ENCODE data around the gene VIL1. TPM values are rescaled to one million over a fixed set of nuclear protein-coding genes. Genes with fewer than 3 reads are reported as not detected.

The VIL1 gene
- total and polyA plus RNA-seq, 2 of the 13 experiments (the other 11 are each of a cell fraction or from before 2014, with no cell fraction given): 287 to 301 TPM

GRCh38 chr2:218397820-218398436 is 21.0 kb upstream of the VIL1 start (continued):
- TF ChIP-seq THAP9 (CRISPR knock-in tag; IDR thresholded peaks at IDR 0.05; ENCODE audit: borderline replicate concordance): peak; percentile 64; the same call in 1 of the 2 replicates
- peak; percentile 86; the same call in 1 of the 2 replicates for TF ChIP-seq KLF9 (CRISPR knock-in tag; IDR thresholded peaks at IDR 0.05; ENCODE audit: low read depth)
- TF ChIP-seq PREB (CRISPR knock-in tag; IDR thresholded peaks at IDR 0.05): no peak
- TF ChIP-seq HNF4G (IDR thresholded peaks at IDR 0.05; ENCODE audit: borderline replicate concordance, low read depth, low read length): no peak; the same call in 1 of the 2 replicates
- peak; percentile 45; the same call in 1 of the 2 replicates for TF ChIP-seq HNF4G (CRISPR knock-in tag; IDR thresholded peaks at IDR 0.05; ENCODE audit: borderline replicate concordance, low read depth)
- TF ChIP-seq ZBTB3 (CRISPR knock-in tag; IDR thresholded peaks at IDR 0.05; ENCODE audit: borderline replicate concordance, low read depth): no peak; the same call in 1 of the 2 replicates
- no peak; the same call in 1 of the 2 replicates for TF ChIP-seq YEATS2 (CRISPR knock-in tag; IDR thresholded peaks at IDR 0.05; ENCODE audit: borderline replicate concordance)
- no peak for TF ChIP-seq GPN1 (CRISPR knock-in tag; IDR thresholded peaks at IDR 0.05; ENCODE audit: borderline replicate concordance)
- TF ChIP-seq CCDC6 (CRISPR knock-in tag; IDR thresholded peaks at IDR 0.05): peak; percentile 91; the same call in 1 of the 2 replicates
- TF ChIP-seq ZNF749 (CRISPR knock-in tag; IDR thresholded peaks at IDR 0.05; ENCODE audit: borderline replicate concordance): peak; percentile 31; the same call in 1 of the 2 replicates
- no peak for TF ChIP-seq SMARCE1 (IDR thresholded peaks at IDR 0.05; ENCODE audit: borderline replicate concordance)
- TF ChIP-seq TIGD3 (CRISPR knock-in tag; IDR thresholded peaks at IDR 0.05; ENCODE audit: borderline replicate concordance): no peak; the same call in 1 of the 2 replicates
- TF ChIP-seq ZNF354B (CRISPR knock-in tag; IDR thresholded peaks at IDR 0.05): no peak
- TF ChIP-seq KLF16 (CRISPR knock-in tag; IDR thresholded peaks at IDR 0.05): peak in 1 of 2 experiments; percentile 49; a peak in 2 of 4 replicates
- peak; percentile 83; the same call in 1 of the 2 replicates for TF ChIP-seq GATA4 (IDR thresholded peaks at IDR 0.05; ENCODE audit: borderline replicate concordance, low read depth)
- peak; percentile 80; the same call in 1 of the 2 replicates for TF ChIP-seq DNMT3B (CRISPR knock-in tag; conservative IDR thresholded peaks at IDR 0.05)
- TF ChIP-seq CREB3 (CRISPR knock-in tag; IDR thresholded peaks at IDR 0.05): no peak
- TF ChIP-seq ZC3H13 (CRISPR knock-in tag; IDR thresholded peaks at IDR 0.05): peak; percentile 90
- peak; percentile 1; the same call in 1 of the 2 replicates for TF ChIP-seq USF2 (IDR thresholded peaks at IDR 0.05; ENCODE audit: low read depth, low read length)
- TF ChIP-seq USF2 (CRISPR knock-in tag; IDR thresholded peaks at IDR 0.05; ENCODE audit: borderline replicate concordance): peak; percentile 83; the same call in 1 of the 2 replicates

Data from HepG2 (cell line).